ENCODE measurements around the gene MFNG.
"Not testable (repeated sequence)": the region's sequence is repeated elsewhere in the genome, so short reads cannot be mapped to it uniquely, and the experiment has no call there.

MFNG gene

DNA sequence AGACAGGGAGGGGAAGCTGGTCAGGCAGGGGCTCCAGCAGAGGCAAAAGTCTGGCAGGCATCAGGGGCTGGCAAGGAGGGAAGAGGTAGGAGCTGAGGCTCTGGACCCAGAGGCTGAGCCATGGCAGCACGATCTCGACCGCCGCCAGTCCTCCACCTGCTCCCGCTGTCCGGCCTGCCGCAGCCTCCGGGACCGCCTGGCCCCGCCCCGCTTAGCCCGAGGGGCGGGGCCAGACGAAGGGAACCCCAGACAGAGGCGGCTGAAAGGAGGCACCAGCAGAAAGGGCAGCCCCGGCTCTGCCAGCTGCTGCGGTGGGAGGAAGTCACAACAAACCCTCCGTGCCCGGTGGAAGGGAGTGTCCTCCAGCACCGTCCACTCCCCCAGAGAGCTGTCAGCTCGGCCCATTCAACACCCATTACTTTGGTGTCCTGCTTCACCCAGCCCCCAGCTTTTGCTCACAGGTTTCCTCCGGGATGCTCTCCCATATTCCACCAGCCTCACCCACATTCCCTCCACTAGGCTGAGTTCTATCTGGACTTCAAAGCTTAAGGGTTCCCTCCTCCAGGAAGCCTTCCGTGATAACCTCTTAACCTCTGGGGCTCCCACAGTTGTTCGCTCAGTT is at the start of gene MFNG:
TSS of gene MFNG (minus strand) at position 161 of the 622 bp plus-strand sequence. CDS start 207 bp downstream, outside the sequence.
- peak; percentile 76 for DNase-seq

- DNase-seq: no peak
These were observed 49.0 kb upstream of the MFNG start for GRCh38 chr22:37535159-37535558.

GRCh38 chr22:37534445-37534844 is 48.3 kb upstream of the MFNG start:
- DNase-seq: no peak

GRCh38 chr22:37533995-37534394 is 47.8 kb upstream of the MFNG start:
- DNase-seq: no peak

DNA sequence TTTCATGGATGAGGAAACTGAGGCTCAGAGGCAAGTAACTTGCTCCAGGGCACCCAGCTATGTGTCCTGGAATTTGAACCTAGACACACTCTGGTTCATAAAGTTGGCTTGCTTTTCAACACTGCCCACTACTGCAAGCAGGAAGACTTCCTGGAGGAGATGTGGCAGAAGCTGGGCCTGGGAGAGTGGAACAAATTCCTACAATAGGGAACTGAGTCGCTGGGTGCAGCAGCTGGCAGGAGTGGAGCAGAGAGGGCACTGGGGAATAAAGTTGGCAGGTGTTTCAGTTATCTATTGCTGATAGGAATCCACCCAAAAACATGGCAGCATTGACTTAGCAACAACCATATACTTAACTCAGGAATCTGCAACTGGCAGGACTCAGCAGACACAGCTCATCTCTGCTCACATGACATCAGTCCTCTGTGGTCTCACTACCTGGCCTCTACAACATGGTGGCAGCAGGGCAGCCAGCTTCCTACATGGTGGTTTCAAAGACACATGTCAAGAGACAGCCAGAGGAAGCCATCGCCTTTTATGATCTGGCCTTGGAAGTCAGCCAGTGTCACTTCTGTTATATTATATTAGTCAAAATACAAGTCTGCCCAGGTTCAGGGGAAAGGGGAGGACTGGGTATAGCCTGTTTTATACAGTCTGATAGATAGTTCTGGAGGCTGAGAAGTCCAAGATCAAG is 43.6 kb upstream of the MFNG start:
- DNase-seq: no peak

- not testable (repeated sequence) for DNase-seq
These were observed 41.8 kb upstream of the MFNG start for GRCh38 chr22:37527952-37528351.

DNA sequence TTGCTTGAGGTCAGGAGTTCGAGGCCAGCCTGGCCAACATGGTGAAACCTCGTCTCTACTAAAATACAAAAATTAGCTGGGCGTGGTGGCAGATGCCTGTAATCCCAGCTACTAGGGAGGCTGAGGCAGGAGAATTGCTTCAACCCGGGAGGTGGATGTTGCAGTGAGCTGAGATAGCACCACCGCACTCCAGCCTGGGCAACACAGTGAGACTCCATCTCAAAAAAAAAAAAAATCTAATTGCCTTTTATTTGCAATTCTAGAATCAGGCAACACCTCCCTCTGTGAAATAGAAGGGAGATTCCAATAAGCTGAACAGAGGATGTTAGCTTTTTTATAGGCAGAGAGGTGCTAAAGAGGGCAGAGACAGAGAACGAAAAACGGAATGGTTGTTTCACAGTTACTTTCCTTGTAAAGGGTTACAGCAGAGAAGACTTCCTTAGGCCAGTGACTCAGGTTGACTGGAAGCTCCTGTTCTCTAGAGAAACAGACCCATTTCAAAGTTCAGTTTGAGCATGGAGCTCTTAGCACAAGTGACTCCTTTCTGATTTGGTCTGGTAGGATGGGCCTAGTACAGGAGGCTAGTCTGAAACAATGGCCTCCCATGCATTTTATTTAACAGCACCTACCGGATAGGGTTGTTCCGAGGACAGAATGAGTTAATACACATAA is 41.0 kb upstream of the MFNG start:
- not testable (repeated sequence) for DNase-seq

DNA sequence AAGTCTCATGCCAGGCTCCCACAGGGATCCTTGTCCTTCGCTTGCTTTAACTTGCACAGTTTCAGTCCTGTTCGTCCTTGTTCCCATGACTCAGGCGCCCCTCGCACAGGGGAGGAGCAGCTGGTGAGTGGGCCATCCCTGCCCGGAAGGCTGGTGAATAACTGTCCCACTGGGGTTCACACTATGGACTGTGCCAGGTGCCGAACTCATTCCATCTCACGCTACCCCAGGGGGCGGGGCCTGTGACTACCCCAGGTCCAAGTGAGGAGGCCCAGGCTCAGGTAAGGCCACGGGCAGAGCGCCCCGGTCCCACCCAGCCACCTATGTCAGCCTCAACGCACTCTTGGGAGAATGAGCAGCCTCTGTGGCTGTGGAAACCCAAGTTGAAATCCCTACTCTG is 40.2 kb upstream of the MFNG start:
- DNase-seq: no peak

DNA sequence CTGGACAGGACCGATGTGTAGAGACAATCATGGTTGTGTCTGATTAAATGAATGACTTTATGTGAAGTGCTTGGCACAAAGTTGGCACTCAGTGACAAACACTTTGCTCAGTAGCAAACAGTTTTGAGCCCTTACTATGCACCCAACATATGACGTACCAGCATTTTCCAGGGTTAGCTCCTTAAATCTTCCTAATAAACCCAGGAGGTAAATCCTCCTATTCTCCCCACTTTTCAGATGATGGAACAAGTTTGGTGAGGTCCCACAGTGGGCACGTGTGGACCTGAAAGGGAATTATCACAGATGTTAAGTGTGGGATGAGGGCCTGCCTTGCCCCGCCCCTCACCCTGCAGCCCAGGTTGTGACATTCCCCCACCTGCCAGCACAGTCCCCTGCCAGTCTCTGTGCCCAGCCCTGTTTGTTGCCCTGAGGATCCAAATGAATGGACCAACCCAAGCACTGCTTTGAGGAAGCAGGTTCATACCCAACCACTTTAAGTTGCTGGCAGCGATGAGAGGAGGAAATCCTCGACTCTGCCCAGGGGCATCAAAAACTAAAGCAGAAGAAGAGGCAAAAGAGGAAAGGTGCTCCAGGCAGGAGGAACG is 39.7 kb upstream of the MFNG start:
- no peak for DNase-seq

DNA sequence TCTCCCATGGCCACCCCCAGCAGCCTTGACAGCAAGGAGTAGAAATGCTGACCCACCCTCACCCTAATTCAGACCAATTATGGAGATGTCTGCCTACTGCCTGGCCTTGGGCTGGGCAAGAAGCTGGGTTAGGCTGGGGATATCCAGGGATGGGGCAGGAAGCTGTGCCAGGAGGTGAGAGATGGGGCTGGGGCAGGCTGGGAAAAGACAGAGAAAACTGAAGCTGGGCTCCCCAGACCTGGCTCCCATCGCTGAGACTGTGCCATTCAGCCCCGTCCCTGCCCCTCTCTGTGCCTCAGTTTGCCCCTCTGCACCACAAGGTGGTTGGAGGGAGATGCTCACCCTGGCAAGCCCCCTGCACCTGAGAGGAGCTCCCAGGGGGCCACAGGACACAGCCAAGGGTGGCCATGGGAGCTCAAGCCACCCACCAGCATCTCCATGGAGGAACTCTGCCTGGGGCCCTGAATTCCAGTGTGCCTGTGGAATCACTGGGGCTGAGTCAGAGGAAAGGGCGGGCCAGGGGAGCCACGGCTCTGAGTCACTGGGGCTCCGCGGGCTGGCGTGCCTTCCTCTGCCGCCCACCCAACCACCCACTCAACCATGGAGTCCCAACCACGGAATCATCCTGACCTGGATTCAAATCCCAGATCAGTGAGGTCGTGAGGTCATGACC is 39.0 kb upstream of the MFNG start:
- DNase-seq: peak; percentile 33

DNA sequence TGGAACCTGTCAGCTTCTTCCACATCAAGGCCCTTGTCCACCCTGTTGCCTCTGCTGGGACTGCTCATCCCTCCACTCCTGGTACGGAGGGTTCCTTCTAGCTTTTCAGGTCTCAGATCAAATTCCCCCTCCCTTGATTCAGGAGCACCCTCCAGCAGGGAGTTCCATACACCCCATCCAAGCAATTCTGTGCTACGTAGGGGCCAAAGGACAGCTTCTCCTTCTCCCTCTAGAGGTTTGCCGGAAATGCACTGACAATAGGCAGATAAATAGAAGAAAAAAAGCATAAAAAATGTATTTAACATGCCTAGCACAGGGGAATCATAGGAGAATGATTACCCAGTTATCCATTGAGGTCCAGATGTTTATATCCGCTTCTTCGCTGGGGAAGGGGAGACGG is 36.3 kb upstream of the MFNG start:
- DNase-seq: no peak

DNA sequence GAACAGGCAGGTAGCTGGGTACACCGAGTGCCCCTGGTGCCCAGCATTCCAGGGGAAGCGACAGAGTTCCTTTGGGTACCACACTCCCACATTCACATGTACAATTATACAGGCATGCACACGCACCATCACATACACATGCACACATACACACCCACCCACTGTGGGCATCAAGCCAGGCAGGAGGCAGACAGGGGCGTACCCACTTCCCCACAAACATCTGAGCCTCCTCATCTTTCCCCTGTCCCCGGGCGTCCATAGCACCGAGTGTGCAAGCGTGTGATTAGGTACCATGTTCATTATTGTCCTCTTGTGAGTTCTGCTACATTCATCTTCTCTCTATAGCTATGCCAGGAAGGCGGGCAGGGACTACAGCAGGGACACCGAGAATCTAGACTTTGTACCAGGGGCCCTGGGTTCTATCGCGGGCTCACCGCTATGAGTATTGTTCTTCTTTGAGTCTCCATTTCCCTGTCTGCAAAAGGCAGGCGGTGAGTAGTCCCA is 35.1 kb upstream of the MFNG start:
- DNase-seq: no peak

DNA sequence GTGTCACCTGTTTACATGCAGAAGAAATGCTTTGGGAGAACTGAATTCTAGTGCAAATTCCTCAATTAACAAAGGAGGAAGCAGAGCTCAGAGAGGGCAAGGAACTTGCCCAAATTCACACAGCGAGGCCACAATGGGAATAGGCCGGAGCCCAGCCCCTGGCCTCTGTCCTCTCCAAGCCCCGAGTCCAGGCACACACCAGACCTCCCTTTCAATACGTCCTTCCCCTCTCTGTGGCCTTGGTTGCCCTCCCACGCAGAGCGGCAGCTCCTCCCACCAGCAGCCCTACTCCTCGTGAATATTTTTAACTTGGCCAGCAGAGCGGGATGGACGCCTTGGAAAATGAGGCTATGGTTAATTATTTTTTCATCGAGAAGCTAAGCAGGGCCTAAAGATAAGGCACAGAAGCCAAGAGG is 34.6 kb upstream of the MFNG start:
- no peak for DNase-seq

DNA sequence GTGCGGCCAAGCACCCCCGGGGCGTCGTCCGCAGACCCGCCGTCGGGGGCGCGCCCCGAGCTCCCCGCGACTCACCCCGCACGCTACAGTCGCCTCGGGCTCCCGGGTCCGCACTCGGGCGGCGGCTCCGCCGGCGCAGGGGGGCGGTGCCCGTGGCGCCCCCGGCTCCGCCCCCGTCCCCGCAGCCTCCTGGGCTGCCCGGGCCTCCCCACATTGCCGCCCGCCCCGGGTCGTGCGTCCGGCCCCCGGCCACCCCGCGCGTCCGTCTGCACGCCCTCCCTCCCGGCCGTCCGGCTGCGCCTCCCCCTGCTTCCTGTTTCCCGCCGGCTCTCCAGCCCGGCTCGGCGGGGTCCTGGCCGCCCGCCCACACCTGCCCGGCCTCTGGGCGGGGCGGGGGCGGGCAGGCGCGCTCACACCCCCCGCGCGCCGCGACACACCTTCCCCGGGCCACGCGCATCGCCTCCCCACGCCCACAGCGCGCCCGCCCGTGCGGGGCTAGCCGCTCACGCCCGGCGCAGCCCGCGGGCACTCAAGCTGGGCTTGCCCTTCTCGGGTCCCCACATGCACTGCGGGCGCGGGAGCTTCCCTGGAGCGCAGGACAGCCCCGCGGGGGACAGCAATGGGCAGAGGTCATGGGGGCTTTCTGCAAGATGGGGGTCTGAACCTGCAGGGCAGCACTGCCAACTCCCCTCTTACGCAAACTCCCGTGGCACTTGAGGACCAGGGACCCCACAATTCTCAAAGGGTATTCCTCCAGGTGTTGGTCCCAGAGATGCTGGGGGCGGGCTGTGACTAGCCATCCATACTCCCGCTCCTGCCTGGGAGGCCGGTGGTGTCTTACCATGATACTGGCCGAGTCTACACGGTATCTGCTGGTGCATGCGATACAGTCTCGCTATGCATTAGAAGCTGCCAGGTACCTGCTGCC is 33.3 kb upstream of the MFNG start, which contains the start of gene CARD10:
TSS of gene CARD10 (minus strand) at position 148 of the 928 bp plus-strand sequence. CDS start 215 bp downstream, outside the sequence.
- no peak for DNase-seq

- no peak for DNase-seq
These were observed 32.5 kb upstream of the MFNG start for GRCh38 chr22:37518509-37519267.

DNA sequence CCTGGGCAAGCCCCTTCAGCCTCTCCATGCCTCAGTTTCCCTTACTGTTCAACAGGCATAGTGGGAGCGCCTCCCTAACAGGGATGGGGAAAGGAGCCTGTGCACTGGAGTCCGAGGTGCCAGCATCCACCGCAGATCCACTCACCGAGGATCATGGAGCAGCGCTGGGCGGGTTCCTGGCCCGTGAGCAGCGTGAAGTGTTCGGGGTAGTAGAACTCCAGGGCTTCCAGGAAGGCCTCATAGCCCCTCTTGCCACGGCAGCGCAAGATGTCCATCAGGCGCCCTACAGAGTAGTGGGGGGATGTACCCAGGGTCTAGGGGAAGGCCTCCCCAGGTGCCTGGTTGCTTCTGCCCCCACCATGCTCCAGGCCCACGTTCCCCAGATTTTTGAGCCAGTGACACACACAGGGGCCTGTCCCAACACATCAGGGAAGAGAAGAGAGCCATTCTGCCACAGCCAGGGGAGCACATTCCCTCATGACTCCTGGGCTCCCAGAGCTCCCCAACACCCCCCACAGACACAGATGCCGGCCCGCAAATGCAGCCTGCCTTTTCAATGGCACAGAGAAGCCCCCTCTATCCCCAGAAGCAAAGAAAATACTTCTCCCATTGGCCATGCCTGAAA is 31.8 kb upstream of the MFNG start:
- no peak for DNase-seq

DNA sequence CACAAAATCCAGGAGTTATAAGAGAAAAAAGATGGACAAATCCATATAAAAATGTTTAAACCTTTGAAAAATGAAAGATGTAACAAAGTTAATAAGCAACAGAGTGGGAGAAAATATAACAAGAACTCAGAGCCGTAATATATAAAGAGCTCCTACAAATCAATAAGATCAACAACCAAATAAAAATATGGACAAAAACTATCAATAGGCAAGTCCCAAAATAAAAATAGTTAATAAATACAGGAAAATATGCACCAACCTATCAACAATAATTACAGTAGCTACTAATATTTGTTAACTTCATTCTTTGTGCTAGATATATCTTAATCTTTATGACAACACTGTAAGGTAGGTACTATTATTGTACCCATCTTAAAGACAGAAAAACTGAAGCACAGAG is 30.3 kb upstream of the MFNG start:
- DNase-seq: no peak

DNA sequence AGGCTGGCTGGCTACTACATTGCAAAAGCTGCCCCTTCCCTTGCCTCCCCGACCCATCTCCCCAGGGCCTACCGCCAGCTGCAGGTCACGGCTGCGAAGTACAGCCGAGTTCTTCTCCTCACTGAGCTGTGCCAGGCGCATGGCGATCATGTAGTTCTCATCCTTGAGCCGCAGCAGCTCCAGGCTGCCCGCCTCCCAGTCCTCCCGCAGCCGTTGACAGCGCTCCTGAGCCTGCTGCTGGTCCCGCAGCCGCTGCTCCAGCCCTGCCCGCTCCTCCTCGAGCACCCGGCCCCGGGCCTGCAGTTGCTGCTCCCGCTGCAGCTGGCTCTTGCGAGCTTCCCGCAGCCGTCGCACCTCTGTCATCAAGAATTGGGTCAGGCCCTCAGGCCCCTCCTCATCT is 29.7 kb upstream of the MFNG start:
- DNase-seq: no peak

DNA sequence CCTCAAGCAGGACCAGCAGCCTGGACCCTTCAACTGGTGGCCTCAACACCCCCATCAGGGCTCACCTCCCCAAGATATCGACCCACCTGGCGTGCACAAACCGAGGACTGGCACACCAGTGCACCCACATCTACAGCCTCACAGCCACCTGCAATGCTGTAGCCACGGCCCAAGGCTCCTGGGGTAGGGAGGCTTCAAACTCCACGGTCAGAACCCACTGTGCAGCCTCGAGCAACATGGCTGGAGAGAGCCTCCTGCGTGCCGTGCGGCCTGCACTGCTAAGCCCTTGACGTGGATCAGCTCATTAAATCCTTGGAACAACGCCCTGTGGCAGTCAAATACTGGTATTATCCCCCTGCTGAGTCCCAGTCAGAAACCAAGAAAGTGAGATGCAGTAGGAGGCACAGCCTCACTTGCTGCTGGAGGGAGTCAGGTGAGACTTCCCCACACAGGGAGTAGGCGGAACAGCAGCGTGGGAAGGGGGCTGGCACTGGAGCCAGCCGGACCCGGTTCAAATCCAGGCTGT is 28.4 kb upstream of the MFNG start:
- DNase-seq: no peak
